Activated T-helper 1 cell treated with Interleukin-2 at 50 U/mL for 16 hours (primary cell): ENCODE results near the gene SSC5D.
"Not testable (repeated sequence)": the region's sequence is repeated elsewhere in the genome, so short reads cannot be mapped to it uniquely, and the experiment has no call there.

Source experiments
- DNase-seq: peaks from one replicate; pipeline ENCODE4 v3.0.0-alpha.2; 2020; ENCODE audit warnings: low read depth

Gene SSC5D

DNA sequence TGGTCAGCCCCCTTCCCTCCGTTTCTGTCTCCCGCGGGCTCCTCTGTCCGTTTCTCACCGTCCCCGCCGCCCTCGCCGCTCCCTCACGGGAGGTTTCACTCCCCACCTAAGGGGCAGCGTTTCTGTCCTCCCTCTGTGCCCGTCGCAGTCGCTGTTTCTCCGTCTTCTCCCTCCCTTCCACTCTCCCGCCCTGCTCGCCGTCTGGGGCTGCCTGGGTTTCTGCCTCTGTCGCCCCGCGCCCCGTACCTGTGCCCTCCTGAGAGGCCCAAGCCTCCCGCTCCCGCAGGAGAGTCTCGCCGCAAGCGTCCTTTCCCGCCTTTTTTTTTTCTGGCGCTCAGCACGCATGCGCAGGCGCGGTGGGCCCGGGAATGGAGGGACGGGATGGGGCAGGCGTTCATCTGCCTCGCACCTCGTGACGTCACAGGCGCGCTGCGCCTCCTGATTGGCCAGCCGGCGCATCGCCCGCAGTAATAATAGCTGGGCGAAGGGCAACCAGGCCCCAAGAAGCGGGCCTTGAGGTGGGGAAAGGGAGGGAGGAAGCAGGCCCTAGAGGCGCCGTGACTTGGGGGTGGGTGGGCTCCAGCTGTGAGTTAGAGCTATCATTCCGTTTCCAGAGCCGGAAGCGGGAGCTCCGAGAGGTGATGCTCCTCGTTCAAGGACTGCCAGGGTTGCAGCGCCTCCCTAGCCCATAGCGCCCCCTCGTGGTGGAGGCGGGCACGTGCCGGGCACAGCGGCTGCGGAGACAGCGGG, 15.4 kb downstream of the SSC5D start:
- peak; percentile 86 for DNase-seq

DNA sequence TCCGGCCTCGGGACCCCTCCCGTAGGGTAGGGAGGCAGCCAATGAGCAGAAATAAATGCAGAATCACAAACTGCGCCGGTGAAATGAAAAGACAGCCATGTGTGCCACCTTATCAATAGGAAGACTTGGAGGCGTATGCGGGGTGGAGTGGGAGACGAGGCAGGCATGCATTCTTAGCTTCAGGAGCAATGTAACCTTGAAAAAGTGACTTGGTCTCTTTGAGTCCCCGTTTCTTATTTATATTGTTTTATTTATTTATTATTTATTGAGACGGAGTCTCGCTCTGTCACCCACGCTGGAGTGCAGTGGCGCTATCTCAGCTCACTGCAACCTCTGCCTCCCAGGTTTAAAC, 16.0 kb downstream of the SSC5D start:
- DNase-seq, result no peak

DNA sequence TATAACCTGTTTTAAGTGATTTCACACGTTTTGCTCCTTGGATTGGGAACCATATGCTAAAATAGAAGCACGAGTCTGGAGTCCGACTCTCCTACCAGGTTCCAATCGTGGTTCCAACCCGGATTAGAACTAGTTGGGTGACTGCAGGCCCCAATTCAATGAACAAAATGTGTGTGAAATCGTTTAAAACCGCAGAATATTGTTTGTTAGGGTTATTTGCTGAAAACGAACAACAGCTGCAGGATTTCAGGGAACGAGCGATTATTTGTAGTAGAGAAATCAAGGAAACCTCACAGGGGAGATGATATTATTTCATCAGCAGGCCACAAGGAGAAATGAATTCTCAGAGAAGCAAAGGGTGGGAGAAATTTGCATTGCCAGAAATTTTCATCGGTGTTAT, 16.7 kb downstream of the SSC5D start:
- DNase-seq, result no peak

DNA sequence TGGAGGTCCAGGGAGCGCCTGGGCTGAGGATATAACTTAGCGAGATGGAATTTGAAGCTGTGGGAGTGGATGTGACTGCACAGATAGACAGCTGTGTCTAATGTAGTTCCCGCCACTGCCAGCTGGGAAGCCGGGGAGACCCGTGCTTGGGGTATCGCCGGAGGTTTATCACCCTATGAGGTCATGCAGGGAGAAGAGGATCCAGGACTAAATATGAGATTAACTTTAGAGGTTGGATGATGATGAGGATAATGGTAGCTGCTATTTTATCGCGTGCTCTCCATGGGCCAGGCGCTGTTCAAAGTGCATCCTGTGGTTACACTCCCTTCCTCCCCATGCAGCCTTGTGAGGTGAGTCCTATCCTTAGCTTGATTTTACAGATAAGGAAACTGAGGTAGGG, 19.9 kb downstream of the SSC5D start:
- DNase-seq, result no peak

DNA sequence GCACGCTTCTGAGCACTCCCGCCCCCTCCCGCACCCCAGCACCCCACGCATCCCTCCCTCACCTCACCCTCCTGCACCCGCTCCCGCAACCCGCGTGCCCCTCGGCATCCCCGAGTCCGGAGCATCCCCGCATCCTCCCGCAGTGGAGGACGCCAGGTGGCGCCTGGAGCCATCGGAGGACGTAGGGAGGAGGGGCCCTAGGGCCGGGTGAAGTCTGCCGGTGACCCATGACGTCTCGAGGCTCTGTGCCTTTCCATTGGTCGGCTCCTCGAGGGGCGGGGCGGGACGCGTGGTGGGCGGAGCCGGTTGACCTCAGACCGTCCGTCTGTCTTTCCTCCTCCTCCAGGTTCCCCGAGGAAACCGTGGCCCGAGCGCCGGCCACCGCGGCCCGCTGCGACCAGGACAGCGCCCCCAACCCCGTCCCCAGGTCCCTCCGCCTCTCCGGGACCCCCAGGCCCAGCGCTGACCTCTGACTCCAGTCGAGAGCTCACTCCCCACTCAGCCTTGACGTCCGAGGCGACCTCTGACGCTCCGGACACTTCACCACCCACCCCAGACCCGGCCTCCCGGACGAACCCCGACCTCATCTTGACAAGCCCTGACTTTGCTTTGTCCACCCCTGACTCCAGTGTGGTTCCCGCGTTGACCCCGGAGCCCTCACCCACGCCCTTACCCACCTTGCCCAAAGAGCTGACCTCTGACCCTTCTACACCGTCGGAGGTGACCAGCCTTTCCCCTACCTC, 28.8 kb downstream of the SSC5D start:
- peak; percentile 83 for DNase-seq

DNA sequence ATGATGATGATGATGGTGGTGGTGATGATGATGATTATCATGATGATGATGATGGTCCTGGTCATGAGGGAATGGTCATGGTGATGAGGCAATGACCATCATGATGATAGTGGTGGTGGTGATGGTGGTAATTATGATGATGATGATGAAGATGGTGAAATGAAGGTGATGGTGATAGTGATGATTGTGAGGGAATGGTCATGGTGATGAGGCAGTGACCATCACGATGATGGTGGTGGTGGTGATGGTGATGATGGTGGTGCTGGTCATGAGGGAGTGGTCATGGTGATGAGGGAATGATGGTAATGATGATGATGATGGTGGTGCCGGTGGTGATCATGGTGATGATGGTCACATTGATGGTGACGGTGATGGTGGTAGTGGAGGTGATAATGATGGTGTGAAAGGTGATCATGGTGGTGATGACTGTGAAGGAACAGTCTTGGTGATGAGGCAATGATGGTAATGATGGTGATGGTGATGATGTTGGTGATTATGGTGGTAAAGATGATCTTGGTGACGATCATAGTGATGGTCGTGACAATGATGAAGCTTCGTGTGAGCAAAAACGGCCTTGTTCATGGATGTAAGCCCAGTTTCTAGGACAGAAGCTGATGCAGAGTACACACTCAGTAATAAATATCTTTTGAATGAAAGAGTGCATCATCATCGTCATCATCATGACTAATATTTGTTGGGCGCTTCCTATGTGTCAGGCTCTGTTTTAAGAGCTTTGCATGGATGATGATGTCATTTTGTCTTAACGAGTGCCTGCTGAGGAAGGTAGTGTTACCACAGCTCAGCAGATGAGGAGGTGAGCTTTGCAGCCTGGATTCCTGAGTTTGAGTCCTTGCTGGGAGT, 31.4 kb downstream of the SSC5D start:
- DNase-seq, result no peak

DNA sequence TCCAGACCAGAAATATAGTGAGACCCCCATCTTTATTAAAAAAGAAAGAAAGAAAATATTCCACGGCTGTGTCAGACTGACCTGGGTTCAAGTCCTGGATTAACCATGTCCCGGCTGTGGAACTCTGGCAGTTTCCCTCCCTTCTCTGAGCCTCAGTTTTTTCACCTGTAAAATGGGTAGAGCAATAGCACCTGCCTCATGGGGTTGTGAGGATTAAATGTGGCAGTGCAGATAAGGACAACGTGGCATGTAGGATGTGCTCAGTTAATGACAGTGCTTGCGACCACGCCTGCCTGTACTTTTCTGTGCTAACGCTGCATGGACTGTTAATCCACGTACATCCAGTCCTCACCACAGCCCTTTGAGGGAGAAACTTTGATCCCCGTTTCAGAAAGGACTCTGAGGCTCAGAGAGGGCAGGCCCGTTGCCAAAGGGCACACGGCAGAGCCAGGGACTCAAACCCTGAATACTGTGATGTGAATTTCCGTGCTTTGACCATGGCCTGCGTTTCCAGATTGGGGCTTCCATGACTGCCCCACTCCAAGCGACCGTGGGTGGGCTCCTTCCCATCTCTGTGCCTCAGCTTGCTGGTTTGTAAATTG, 32.6 kb downstream of the SSC5D start:
- no peak for DNase-seq

DNA sequence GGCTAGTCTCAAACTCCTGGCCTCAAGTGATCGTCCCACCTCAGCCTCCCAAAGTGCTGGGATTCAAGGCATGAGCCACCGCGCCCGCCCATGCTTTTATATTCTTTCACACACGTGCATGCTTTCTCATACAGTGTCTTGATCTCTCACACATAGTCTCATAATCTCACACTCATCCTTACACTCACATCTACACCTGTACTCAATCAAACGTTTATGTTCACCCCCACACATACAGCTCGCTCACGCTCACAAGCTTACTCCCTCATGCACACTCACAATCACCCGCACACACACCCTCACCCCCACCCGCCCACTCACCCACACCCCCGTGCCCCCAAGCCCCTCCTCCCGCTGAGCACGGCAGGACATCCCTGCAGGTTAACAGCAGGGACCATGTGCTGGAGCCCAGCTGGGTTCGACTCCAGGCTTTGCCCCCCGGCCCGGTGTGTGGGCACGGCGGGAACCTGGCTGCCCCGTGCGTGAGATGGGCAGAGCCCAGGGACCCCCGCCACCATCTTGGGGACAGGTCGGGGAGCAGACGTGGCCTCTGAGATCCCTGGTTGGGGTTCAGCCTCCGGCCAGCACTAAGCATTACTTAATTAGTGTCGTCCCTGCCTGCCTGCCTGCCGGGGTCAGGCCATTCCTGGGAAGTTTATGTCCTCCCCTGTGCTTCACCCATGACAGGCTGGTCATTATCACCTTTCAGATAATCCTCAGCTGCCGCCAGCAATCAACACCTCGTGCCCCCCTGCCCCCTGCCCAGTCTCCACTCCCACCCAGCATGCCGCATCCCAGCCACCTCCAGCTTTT, 37.3 kb downstream of the SSC5D start:
- DNase-seq, result no peak

DNA sequence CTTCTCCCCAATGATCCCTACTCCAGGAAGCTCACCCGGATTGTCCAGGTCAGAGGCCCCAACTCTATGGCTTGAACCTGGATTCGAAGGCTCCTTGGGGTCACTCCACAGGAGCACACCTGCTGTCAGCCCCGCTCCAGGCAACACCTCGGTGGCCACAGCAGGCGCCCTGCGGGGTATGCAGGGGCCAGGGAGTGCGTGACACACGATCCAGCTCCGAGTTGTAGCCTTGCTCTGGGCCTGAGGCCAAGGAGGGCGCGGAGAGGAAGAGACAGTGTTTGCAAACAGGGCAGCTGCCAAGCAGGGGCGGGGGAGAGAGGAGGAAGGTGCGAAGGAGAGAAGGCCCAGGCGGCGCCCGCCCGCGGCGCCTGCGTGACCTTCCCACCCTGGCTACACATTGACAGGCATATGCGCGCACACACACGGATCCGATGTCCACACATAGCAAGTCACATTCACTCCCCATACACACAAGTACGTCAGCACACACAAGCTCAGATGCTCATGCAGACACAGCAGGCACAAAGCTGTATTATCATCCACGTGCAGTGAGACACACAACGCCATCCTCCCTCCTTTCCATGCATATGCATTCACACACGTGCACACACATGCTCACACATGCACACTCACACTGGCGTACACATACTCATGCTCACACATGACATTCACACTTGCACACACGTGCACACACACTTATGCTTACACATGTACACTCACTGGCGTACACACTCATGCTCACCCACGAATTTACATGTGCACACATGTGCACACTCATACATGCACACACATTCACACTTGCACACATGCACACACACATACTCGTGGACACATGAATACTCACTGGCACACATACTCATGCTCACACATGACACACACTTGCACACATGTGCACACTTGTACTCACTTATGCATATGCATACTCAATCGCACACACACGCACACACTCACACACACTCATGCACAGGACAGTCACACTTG, 38.3 kb downstream of the SSC5D start:
- no peak for DNase-seq

DNA sequence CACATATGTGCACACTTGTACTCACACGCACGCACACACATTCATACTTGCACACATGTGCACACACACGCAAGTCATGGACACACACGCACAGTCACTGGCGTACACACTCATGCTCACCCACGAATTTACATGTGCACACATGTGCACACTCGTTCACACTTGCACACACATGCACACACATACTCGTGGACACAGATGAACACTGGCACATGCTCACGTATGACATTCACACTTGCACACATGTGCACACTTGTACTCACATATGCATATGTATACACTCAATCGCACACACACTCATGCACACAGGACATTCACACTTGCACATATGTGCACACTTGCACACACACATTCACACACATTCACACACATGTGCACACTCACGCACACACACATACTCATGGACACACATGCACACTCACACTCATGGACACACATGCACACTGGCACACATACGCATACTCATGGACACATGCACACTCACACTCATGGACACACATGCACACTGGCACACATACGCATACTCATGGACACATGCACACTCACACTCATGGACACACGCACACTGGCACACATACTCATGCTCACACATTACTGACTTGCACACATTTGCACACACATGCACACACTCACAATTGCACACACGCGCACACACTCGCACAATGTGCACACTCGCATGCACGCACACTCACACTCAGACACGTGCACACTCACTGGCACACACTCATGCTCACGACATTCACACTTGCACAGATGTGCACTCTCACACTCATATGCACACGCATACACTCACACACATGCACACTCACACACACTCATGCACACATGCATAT, 39.2 kb downstream of the SSC5D start:
- no peak for DNase-seq

DNA sequence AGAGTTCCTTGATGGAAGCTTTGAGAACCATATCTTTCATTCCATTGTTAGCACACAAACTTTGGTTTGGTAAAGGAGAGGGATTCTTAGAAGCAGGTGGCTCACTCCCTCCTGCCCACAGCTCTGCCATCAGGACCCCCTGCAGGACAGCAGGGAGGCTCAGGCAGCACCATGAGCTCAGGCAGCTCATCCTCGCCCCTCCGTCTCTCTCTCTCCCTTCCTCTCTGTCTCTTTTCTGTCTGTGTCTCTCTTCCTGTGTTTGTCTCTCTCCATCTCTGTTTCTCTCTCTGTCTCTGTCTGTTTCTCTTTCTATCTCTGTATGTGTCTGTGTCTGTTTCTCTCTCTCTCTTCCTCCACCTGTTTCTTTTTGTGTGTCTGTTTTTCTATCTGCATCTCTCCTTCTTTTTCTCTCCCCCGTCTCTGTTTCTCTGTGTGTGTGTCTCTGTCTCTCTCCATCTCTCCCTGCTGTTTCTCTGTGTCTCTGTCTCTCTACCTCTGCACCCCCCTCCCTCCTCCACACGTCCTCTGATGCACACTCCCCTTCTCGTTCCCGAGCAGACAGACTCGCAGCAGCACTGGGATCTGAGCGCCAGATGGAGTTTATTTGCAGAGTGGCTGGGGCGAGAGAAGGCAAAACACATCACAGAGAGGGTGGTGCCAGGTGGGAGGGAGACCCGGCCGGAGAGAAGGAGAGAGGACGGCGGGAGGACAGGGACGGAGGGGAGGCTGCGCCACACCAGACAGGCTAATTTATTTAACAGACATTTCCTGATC, 40.0 kb downstream of the SSC5D start:
- DNase-seq, result no peak

DNA sequence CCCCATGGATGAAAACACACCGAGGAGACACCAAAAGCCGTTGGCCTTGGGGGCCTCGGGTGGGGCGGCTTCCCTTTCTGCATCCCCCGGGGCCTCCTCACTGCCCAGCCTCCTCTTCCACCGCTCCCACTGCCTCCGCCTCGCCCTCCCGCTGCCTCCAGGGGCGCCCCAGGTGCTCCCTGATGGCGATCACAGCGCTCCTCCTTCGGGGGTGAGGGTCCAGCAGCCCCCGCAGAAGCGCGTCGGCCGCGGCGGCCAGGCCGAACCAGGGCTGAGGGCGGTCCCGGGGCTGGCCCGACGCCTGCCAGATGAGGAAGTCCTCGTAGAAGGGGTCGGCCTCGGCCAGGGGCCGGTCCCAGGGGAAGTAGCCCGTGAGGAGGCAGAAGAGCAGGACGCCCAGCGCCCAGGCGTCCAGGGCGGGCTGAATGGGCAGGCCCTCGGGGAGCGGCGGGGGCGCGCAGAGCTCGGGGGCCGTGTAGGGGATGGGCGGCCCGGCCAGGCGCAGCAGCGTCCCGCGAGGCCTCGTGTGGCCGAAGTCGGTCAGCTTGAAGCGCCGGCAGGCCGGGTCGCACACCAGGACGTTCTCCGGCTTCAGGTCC, 41.5 kb downstream of the SSC5D start:
- DNase-seq, result no peak

DNA sequence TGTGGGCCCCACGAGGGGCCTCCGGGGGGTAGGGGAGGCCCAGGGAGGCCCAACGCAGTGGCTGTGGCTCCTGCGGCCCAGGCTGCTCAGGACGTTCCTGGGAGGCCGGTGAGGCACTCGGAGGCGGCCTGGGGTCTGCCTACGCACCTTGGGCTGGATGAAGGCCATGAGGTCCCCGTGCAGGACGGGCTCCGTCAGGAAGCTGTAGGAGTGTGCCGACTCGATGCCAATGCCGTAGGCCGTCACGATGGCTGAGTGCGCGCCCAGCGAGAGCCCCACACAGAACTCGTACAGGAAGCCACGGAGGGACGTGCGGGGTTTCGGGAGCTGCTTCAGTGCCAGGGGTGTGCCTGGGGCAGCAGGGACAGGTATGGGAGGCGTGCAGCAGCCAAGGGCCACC, 42.8 kb downstream of the SSC5D start:
- no peak for DNase-seq

DNA sequence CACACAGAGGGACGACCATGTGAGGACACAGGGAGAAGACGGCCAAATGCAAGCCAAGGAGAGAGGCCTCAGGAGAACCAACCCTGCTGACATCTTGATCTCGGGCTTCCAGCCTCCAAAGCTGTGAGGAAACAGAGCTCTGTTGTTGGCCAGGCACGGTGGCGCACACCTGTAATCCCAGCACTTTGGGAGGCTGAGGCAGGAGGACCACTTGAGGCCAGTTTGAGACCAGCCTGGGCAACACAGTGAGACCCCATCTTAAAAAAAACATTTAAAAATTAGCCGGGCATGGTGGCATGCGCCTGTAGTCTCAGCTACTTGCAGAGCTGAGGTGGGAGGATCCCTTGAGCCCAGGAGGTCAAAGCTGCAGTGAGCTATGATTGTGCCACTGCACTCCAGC, 46.0 kb downstream of the SSC5D start:
- not testable (repeated sequence) for DNase-seq

DNA sequence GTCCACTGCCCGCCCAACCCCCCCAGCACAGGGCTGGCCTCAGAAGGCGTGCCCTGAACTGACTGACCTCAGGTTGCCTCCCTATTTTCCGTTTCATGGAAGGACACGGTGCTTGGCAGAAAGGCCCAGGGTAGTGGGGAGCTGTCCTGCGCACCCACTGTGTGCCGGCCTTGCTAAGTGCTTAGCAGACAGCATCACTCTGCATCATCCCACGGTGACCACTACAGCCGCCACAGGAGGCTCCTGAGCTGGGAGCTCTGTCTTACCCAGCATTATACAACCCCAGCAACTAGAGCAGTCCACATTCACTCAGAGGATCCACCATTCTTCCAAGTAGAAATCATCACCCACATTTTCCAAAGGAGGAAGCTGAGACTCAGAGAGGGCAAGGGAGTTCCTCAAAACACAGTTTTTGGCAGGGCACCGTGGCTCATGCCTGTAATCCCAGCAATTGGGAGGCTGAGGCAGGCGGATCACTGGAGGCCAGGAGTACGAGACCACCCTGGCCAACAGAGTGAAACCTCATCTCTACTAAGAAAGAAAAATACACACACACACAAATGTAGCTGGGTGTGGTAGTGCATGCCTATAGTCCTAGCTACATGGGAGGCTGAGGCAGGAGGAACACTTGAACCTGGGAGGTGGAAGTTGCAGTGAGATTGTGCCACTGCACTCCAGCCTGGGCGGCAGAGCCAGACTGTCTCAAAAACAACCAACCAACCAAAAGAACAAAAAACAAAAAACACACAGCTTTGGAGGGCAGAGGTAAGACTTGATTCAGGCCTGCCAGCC, 47.1 kb downstream of the SSC5D start:
- DNase-seq, result no peak

DNA sequence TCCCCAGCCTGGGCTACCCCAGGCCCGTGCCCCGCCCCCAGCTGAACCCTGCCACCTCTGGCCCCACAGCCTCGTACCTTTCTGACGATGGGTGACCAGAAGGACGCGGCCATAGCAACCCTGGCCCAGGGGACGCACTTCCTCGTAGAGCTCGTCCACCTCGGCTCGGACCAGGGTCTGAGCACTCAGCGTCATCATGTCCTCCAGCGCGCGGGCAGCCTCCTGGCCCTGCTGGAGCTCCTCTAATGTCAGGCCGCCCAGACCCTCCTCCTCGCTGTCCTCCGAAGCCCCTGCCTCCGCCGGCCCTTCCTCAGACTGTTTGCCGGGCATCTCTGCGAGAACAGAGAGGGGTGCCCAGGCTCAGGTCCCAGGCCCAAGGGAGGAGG, 47.7 kb downstream of the SSC5D start:
- no peak for DNase-seq

DNA sequence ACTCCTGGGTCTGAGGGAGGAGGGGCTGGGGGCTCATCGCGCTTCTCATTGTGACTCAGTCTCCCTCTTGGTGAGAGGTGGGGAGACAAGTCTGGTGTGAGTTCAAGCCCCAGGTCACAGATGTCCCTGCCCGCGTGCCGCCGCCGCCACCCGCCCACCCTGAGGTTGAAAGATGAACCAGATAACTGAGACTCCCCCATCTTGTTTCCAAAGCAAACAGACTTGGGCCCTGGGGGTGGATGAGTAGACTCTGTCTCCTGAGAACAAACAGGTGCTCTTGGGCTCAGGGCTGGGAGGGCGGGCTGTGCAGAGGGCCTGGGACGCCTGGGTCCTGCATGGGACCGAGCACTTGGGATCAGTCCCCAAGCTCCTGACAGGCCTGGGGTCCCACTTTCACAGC, 48.1 kb downstream of the SSC5D start:
- no peak for DNase-seq
